Trophoblast cell (in vitro differentiated cells and primary cell): ENCODE measurements around the gene UBN2.

Experiments
- DNase-seq, 2 donors: peaks; one replicate each; pipeline ENCODE4 v3.0.0-alpha.2; 2016
- H2AFZ ChIP-seq: 2 replicates; pipeline ENCODE4 v1.6.1; 2013; ENCODE audit warnings: low read length, moderate library complexity, mild to moderate bottlenecking; ENCODE audit not compliant: insufficient read depth, poor library complexity
- H2AK5ac ChIP-seq: 2 replicates; pipeline ENCODE4 v1.6.1; 2013; ENCODE audit warnings: mild to moderate bottlenecking, low read length
- H2BK120ac ChIP-seq: 2 replicates; pipeline ENCODE4 v1.6.1; 2013; ENCODE audit warnings: low read length, mild to moderate bottlenecking, moderate library complexity; ENCODE audit not compliant: insufficient read depth, poor library complexity
- H2BK12ac ChIP-seq: 2 replicates; pipeline ENCODE4 v1.6.1; 2013; ENCODE audit warnings: mild to moderate bottlenecking, low read length, moderate library complexity
- H2BK5ac ChIP-seq: 2 replicates; pipeline ENCODE4 v1.6.1; 2013; ENCODE audit warnings: low read length, low read depth, moderate library complexity, mild to moderate bottlenecking; ENCODE audit not compliant: poor library complexity
- H3K14ac ChIP-seq: 2 replicates; pipeline ENCODE4 v1.6.1; 2013; ENCODE audit warnings: mild to moderate bottlenecking, low read length
- H3K18ac ChIP-seq: 2 replicates; pipeline ENCODE4 v1.6.1; 2013; ENCODE audit warnings: mild to moderate bottlenecking, low read length
- H3K23ac ChIP-seq: 2 replicates; pipeline ENCODE4 v1.6.1; 2013; ENCODE audit warnings: low read length
- H3K27ac ChIP-seq: 2 replicates; pipeline ENCODE4 v1.5.1; 2013; ENCODE audit warnings: low read depth, mild to moderate bottlenecking, inconsistent platforms, low read length, moderate library complexity
- H3K27me3 ChIP-seq: 2 replicates; pipeline ENCODE4 v1.6.1; 2013; ENCODE audit warnings: inconsistent platforms, mild to moderate bottlenecking, low read length, moderate library complexity; ENCODE audit not compliant: insufficient read depth
- H3K36me3 ChIP-seq, 2 experiments: 1 replicate in 1 of 2; 2 replicates in 1 of 2; pipeline ENCODE4 v1.6.1; 2013; ENCODE audit warnings: low read length in 2 of 2, mild to moderate bottlenecking in 2 of 2, moderate library complexity in 1 of 2; ENCODE audit not compliant: insufficient read depth in 2 of 2, control insufficient read depth in 1 of 2
- H3K4ac ChIP-seq: 2 replicates; pipeline ENCODE4 v1.6.1; 2013; ENCODE audit warnings: low read depth, mild to moderate bottlenecking, low read length, moderate library complexity
- H3K4me1 ChIP-seq, 2 experiments: 1 replicate in 1 of 2; 2 replicates in 1 of 2; pipeline ENCODE4 v1.6.1; 2013; ENCODE audit warnings: low read length in 2 of 2, mild to moderate bottlenecking in 2 of 2, moderate library complexity in 1 of 2; ENCODE audit not compliant: insufficient read depth in 2 of 2, control insufficient read depth in 1 of 2
- H3K4me2 ChIP-seq: 2 replicates; pipeline ENCODE4 v1.6.1; 2013; ENCODE audit warnings: inconsistent platforms, mild to moderate bottlenecking, low read length, moderate library complexity
- H3K4me3 ChIP-seq: 2 replicates; pipeline ENCODE4 v1.5.1; 2013; ENCODE audit warnings: mild to moderate bottlenecking, low read depth, low read length, inconsistent platforms
- H3K79me1 ChIP-seq: one replicate; pipeline ENCODE4 v1.6.1; 2013; ENCODE audit warnings: low read length
- H3K79me2 ChIP-seq: 2 replicates; pipeline ENCODE4 v1.6.1; 2013; ENCODE audit warnings: low read length, mild to moderate bottlenecking; ENCODE audit not compliant: control insufficient read depth, insufficient read depth, poor library complexity
- H3K9ac ChIP-seq: 2 replicates; pipeline ENCODE4 v1.6.1; 2013; ENCODE audit warnings: mild to moderate bottlenecking, low read length
- H3K9me3 ChIP-seq: 2 replicates; pipeline ENCODE4 v1.6.1; 2013; ENCODE audit warnings: low read depth, mild to moderate bottlenecking, control low read depth, inconsistent platforms, low read length; ENCODE audit not compliant: insufficient read depth
- H4K12ac ChIP-seq: 2 replicates; pipeline ENCODE4 v1.6.1; 2013; ENCODE audit warnings: low read depth, mild to moderate bottlenecking, low read length, moderate library complexity
- H4K8ac ChIP-seq: 2 replicates; pipeline ENCODE4 v1.6.1; 2013; ENCODE audit warnings: low read depth, mild to moderate bottlenecking, low read length, moderate library complexity
- H4K91ac ChIP-seq: one replicate; pipeline ENCODE4 v1.6.1; 2013; ENCODE audit warnings: low read depth, mild to moderate bottlenecking, low read length, moderate library complexity
- WGBS: extraction: QIAGEN DNeasy Blood & Tissue Kit; methylation state at CpG from one replicate; pipeline ENCODE4 v1.1.7; 2013; ENCODE audit warnings: missing lambda C conversion rate; ENCODE audit not compliant: insufficient read length, insufficient coverage; ENCODE audit errors: extremely low coverage; 5-methylcytosine and 5-hydroxymethylcytosine counted together

Gene UBN2

GRCh38 chr7:139249179-139249810 lies 18.3 kb downstream of the UBN2 start:
- no peaks in the 10 kb centered on the region for H3K4me1 ChIP-seq
- no peaks in the 10 kb centered on the region for H3K79me1 ChIP-seq
- no peak overlapping the region for H2AFZ ChIP-seq
- no peaks in the 10 kb centered on the region for H3K27me3 ChIP-seq
- H3K9me3 ChIP-seq = no peaks in the 10 kb centered on the region
- H3K4me3 ChIP-seq = no peak overlapping the region
- H2BK12ac ChIP-seq = no peak overlapping the region
- no peak for DNase-seq
- H4K8ac ChIP-seq = no peak overlapping the region
- no peak overlapping the region for H4K91ac ChIP-seq
- no peak overlapping the region for H3K4me2 ChIP-seq
- no CpG with 5 or more reads among the region's 4 CpGs for WGBS
- no peak overlapping the region for H3K18ac ChIP-seq
- H3K4ac ChIP-seq = no peak overlapping the region
- H3K79me2 ChIP-seq = no peaks in the 10 kb centered on the region
- H4K12ac ChIP-seq = no peak overlapping the region
- H2AK5ac ChIP-seq = no peak overlapping the region
- H3K23ac ChIP-seq = no peak overlapping the region
- no peak overlapping the region for H3K9ac ChIP-seq
- H2BK120ac ChIP-seq = no peak overlapping the region
- peaks cover 10 to 17% of the 10 kb centered on the region in 2 experiments for H3K36me3 ChIP-seq
- H3K14ac ChIP-seq = no peak overlapping the region
- no peak overlapping the region for H3K27ac ChIP-seq
- no peak overlapping the region for H2BK5ac ChIP-seq

- H2BK120ac ChIP-seq = no peak overlapping the region
- DNase-seq = no peak
These were observed 21.4 kb downstream of the UBN2 start for GRCh38 chr7:139252451-139252850.

GRCh38 chr7:139254281-139254680 lies 23.2 kb downstream of the UBN2 start:
- no CpG with 5 or more reads among the region's 6 CpGs for WGBS
- Histone ChIP-seq H3K4me2 (no peak overlapping the region), H2BK5ac (no peak overlapping the region), H3K27ac (no peak overlapping the region), H3K14ac (no peak overlapping the region), H2BK120ac (no peak overlapping the region), H2AK5ac (no peak overlapping the region), H3K23ac (no peak overlapping the region), H3K4ac (no peak overlapping the region), H4K91ac (no peak overlapping the region), H3K4me3 (no peak overlapping the region), H3K18ac (no peak overlapping the region), H3K9ac (no peak overlapping the region), H2BK12ac (no peak overlapping the region), H3K79me2 (no peaks in the 10 kb centered on the region), H3K4me1 (no peaks in the 10 kb centered on the region), H4K12ac (no peak overlapping the region), H4K8ac (no peak overlapping the region), H2AFZ (no peak overlapping the region), H3K9me3 (no peaks in the 10 kb centered on the region), H3K27me3 (no peaks in the 10 kb centered on the region), H3K36me3 (peaks cover 11 to 12% of the 10 kb centered on the region in 2 experiments), H3K79me1 (no peaks in the 10 kb centered on the region)
- DNase-seq = no peak

More at GRCh38 chr7:139252451-139252850, 21.4 kb downstream of the UBN2 start:
- Histone ChIP-seq H3K9ac (no peak overlapping the region), H2AK5ac (no peak overlapping the region), H3K14ac (no peak overlapping the region), H3K27me3 (no peaks in the 10 kb centered on the region), H4K91ac (no peak overlapping the region), H3K4me1 (no peaks in the 10 kb centered on the region), H3K4me2 (no peak overlapping the region), H2BK12ac (no peak overlapping the region), H2AFZ (no peak overlapping the region), H3K4me3 (no peak overlapping the region), H3K18ac (no peak overlapping the region), H2BK5ac (no peak overlapping the region), H3K9me3 (no peaks in the 10 kb centered on the region), H3K27ac (no peak overlapping the region), H3K36me3 (peaks cover 8 to 11% of the 10 kb centered on the region in 2 experiments), H4K12ac (no peak overlapping the region), H3K79me2 (no peaks in the 10 kb centered on the region), H3K23ac (no peak overlapping the region), H3K4ac (no peak overlapping the region), H4K8ac (no peak overlapping the region), H3K79me1 (no peaks in the 10 kb centered on the region)
- no CpG with 5 or more reads among the region's 3 CpGs for WGBS

- Histone ChIP-seq H3K4ac (no peak overlapping the region), H3K27me3 (no peaks in the 10 kb centered on the region), H2BK5ac (no peak overlapping the region), H3K18ac (no peak overlapping the region), H2BK120ac (no peak overlapping the region), H3K9me3 (no peaks in the 10 kb centered on the region), H2AK5ac (no peak overlapping the region), H3K9ac (no peak overlapping the region), H3K79me1 (no peaks in the 10 kb centered on the region), H3K4me2 (no peak overlapping the region), H3K4me1 (no peaks in the 10 kb centered on the region), H3K14ac (no peak overlapping the region), H4K8ac (no peak overlapping the region), H2BK12ac (no peak overlapping the region), H4K91ac (no peak overlapping the region), H3K79me2 (no peaks in the 10 kb centered on the region), H2AFZ (no peak overlapping the region), H3K27ac (no peak overlapping the region), H3K23ac (no peak overlapping the region), H3K4me3 (no peak overlapping the region), H3K36me3 (peaks cover 9 to 12% of the 10 kb centered on the region in 2 experiments), H4K12ac (no peak overlapping the region)
- no CpG with 5 or more reads among the region's 4 CpGs for WGBS
- DNase-seq = no peak
These were observed 23.7 kb downstream of the UBN2 start for GRCh38 chr7:139254728-139255127.
